HG03045 (cell line): ENCODE results near the gene FHIT.
"Not testable (repeated sequence)": the region's sequence is repeated elsewhere in the genome, so short reads cannot be mapped to it uniquely, and the experiment has no call there.

ENCODE experiments used
- ATAC-seq: cut with Tn5 transposase; IDR thresholded peaks from one replicate; pipeline ENCODE4 v1.9.1; 2021; ENCODE audit warnings: mild to moderate bottlenecking, moderate library complexity; ENCODE audit not compliant: unreplicated experiment

Gene FHIT

DNA sequence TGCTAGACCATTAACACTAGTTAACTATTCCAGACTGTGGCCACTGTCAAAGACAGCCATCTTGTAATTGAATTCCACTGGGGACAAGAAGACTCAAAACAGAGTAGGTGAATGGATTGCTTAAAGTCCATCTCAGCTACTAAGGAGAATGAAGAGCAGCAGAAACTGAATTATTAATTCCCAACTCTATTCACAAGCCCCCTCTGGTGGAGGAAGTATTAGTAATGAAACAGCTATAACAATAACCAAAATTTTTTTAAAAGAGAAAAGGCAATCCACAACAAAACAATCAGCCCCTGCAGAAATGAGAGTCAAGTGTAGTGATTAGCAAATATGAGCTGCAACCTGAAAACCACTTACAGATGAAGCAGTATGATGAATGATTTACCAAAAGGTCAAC lies 302.8 kb downstream of the FHIT start:
- ATAC-seq, result no peak

DNA sequence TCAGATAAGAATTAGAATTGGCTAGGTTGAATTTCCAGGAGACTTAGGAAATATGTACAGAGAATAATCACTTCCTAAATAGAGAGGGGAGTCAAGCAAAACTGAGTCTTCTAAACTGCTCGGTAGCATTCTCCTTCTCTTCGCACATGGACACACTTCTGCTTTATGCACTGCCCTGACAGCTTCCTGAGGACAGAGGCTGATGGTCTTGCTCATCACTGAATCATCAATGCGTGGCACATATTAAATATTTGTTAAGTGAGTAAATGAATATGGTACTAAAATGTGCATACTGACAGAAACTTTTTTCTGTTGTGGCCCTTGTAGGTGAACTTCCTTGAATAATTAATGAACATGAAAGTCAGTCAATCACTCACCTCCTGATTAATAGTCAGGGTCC lies 315.5 kb downstream of the FHIT start:
- no peak for ATAC-seq

DNA sequence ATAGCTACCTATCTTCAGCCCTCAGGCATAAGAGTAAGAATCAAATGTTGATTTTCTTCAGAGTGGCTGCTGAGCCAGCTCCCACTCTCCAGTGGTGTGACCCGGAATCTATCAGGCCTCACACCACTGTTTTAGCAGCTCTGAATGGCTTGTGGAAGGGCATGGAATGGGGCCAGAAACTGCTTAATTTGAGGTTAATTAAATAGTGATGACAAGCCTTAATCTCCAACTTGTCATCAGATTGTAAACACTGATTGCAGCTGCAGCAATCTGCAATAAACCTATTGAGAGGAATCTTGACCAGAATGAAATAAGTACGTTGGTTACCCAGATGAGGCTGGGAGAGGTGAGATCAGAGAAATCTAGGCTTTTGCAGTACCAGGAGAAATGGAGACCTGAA lies 317.4 kb downstream of the FHIT start:
- no peak for ATAC-seq

DNA sequence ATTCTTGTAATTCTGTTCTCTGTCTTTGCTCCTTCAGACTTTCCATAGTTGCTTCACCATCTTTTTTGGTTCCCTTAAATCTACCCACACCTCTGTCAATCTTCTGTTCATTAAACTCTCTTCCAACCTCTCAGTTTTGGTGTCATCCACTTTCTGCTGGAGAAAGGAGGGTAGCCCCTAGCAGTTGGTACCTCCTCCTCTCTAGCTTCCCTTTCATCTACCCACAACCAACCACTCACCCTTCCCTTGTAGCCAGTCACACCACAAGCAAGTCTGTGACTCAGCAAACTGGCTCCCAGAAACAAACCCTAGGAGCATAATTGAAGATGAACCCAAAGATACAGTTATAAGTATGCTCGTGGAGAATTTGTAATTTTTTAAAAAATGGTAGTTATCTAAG lies 318.6 kb downstream of the FHIT start:
- no peak for ATAC-seq

DNA sequence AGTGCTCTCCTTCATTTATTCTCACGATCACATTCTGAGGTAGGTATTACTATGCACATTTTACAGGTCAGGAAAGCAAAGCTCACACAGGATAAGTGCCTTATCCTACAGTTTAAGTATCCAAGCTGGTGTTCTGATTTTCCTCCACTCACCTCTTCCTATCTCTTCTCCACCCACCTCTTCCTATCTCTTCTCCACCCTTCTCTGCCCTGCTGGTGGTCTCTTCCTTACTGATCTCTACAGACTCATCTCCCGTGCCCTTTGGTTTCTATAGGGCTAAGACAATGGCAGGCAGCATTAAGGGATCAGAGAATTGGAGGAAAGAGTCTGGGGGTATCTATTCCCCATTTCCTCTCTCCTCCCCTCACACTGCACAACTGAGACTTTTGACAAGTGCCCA lies 319.1 kb downstream of the FHIT start:
- no peak for ATAC-seq

DNA sequence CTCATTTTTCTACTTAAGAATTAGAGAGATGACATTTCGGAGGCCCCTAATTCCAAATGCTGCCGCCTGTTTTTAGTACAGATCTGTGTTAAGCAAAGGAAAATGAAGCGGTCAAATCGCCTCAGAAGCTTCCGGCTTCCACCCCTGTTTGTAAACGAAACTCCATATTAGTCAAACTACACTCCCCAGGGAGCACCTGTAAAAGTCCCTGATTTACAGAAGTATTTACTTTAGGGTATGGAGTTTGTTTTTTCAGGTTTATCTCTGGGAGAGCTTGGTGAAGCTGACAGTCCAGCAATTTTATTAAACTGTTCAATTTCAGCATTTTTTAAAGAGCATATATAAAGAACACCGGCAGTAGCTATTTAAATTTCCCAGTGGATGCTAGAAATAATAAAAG lies 319.8 kb downstream of the FHIT start:
- ATAC-seq, result no peak

DNA sequence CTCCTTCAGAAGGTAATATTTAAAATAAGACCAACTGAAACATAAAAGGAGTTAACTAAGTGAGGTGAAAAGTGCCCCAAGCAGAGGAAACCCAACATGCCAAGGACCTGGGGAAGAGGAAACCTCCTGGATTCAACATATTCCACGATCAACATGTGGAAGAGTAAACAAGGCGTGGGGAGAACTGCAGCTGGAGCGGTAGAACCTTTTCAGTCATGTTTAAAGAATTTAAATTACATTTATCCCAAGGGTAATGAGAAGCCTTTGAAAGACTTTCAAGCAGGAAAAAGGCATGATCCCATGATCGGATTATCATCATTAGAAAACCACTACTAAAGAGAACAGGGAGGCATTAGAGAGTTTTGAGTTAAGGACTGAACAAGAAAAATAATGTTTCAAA lies 330.7 kb downstream of the FHIT start:
- ATAC-seq, result no peak

DNA sequence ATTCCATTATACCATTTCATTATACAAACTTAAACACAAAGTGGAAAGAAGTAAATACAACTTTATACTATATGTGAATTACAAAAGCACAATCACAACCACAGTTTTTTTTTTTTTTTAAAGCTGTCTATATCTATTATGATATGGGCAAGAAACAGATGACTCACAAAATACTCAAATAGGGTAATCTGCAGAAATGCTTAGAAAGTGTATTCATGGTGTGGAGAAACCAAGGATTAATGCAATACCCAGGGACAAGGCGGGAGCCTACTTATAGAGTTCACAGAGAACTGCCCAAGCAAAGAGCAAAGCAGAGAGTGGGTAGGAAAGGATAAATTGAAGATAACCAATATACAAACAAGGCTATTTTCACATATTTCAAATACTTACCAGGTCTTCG lies 332.0 kb downstream of the FHIT start:
- ATAC-seq, result no peak

DNA sequence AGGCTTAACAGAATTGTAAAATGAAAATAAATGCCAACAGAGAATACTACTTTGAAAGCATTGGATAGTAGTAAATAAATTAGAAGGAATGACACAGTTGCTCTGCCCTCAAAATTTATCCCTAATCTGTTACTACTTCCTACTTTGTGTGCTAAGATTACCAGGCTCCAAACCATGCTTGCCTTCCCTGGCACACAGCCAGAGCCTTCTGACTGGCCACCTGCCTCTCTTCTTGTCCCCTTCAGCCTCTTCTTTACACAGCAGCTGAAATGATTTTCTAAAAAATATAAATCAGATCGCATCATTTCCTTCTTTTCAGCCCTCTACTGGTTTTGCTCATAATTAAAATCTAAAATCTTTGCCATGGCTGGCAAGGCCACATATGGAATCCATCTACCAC lies 334.1 kb downstream of the FHIT start:
- ATAC-seq, result no peak

DNA sequence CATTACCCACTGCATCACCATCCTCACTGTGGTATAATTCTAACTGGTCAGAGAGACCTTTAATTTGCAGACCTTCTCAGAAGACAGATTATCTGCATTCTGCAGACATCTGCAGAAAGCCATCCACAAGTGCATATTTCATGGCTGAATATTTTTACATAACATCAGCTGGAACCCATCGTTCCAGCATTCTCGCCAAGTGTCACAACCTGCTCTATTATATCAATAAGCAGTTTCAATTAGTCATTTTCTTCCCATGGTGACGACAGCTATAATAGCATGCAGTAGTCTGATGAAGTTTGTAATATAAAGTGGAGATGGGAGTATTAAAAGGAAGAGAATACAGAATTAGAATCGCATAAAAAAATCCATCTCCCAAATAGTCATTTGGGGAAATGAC lies 334.7 kb downstream of the FHIT start:
- no peak for ATAC-seq

DNA sequence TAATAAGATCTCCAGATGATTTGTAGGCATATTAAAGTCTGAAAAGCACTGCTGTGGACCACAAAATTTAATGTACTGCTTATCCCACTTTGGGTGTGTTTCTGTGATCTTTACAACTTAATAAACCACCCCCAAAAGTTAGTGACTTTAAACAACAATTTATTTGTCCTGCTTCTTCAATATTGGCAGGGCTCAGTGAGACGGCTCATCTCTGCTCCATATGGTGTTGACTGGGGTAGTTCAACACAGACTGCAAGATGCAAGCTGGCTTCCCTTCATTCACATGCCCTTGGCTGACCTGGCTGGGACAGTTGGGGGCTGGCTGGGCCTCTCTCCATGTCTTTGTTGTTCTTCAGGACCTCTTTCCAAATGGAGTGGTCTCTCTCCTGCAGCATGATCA lies 337.8 kb downstream of the FHIT start:
- ATAC-seq, result no peak

DNA sequence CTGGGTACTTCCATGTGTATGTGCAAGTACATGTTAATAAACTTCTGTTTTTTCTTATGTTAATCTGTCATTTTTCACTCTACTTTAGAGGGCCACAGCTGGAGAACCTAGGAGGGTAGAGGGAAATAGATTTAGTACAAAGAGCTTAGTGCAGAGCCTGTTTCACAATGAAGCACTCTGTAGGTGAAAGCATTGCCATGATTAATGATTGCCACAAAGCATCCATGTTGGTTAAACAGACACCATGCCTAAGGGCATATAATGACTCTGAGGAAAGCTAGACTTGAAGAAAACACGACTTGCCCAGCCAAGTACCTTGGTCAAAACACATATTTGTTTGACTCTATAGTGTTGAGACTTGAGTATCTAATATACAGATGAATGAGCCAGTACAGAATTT lies 338.4 kb downstream of the FHIT start:
- ATAC-seq, result no peak

DNA sequence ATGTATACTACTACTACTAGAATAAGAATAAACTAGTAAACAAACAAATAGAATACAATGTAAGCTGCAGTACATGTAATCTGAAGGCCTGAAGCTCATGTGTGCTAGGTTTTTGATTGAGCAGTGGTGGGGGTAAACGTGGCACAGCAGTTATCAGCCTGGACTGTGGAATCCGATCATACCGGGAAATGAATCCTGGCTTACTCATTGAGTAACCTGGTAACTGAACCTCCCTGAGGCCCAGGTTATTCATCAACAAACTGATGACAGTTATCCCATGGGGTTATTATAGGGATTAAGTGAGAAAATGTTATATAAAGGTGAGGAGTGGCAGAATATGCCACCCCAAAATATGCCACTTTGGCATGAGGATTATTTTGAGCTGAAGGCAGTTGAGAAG lies 339.1 kb downstream of the FHIT start:
- no peak for ATAC-seq

DNA sequence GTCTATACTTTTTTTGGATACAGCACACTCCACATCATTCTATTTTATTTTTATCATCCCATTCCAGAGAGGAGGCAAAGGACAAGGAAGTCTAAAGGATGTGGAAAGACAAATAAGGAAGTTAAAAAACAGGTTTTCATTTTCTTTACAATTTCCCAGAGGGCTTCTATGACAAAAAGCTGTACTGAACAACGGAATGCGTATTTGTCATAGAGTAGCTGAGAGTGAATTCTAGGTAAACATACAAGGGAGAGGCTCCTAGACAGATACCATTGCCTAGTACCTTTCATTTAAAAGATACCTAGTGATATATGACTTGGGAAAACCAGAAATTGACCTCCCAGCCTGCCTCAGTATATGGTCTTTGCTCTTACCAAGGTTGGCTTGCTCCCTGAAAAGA lies 341.7 kb downstream of the FHIT start:
- ATAC-seq, result no peak

DNA sequence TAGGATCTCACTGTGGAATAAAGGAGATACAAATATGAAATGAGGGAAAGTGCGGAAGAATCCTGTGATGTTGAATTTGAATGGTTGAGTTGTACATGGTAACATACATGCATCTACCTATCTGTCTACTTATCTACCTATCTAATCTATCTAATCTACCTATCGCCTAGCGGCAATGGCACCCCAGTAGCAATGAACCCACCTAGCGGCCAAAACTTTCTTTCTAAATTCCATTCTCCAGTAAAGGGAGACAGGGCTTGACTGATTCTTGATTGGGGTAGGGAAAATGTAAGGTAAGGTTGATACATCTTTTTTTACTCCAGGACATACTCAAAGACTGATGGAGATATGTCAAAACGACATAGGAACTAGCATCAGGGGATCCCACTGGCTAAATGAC lies 345.0 kb downstream of the FHIT start:
- ATAC-seq, result no peak

DNA sequence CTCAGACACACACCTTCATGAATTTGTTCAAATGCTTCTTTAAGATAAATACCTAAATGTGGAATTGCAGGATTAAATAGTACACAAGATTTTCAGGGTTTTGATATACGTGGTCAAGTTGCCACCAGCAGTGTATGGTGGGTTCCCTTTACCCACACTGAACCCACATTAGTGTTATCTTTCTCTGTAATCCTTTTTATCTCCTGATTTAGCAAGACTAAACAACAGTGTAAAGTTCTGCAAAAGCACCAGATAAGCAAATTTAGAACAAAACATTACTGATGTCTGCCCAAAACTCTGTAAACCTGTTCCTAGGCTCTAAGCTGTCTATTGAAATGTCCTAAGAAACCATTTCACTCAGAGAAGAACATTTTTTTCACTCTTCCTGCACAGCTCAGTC lies 352.9 kb downstream of the FHIT start:
- no peak for ATAC-seq

DNA sequence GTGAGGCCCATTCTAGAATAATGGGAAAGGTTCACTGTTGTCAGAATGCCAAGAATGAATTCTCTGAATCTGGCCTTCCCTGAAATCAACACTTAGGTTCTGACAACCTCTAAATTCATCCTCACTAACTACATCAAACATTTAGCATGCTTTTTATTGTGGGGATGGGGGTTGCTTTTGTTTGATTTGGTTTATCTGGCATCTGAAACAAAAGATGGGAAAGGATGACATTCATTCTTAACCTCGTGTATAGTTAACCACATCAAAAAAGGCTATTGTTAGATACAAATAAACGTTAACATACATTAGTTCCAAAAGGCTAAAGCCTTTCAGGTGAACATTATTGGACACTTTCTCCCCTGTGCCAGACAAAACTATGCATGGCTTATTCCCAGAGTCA lies 357.3 kb downstream of the FHIT start:
- ATAC-seq, result no peak

DNA sequence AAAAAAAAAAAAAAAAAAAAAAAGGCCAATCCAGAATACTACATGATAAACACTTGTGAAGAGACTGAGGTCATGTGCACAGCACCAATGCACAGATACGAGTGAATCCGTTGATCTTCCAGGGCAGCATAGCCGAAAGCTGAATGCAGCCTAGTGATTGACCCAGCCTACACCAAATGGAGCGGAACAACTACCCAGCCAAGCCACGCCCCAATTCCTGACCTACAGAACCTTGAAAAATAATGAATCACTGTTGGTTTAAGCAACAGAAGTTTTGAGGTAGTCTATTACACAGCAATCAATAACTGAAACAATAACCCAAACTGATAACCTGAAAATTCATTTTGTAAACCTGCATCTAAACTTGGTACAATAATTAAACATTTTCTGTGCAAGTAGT lies 361.0 kb downstream of the FHIT start:
- ATAC-seq, result no peak

DNA sequence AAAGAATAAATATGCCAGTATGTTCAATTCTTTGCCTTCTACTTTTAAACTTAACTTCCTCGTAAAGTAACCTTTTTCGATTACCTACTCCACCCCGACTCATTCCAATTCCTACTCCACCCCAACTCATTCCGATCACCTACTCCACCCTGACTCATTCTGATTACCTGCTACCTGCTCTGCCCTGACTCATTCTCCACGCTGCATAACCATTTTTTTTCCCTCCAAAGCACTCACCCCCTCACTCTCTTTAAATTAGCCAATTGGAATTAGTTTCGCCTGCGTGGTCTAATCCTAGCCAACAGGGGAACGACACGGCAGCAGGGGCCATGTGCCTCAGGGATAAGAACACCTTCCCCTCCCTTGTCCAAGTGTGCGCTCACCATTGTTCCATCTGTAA lies 362.3 kb downstream of the FHIT start:
- not testable (repeated sequence) for ATAC-seq

DNA sequence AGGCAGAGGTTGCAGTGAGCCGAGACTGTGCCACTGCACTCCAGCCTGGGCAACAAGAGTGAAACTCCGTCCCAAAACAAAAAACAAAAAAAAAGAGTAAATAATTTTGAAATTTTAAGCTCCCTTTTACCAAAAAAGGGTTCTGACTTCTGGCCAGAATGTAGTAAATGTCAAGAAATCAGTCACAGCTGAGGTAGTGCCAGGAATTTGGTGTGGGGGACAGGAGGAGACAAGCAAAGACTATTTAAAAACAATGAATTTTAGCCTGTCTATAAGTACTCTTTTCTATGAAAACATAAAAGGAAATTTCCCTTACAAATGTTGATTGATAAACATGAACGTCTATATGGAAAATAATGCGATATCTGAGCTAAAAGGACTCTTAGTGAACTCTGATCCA lies 363.7 kb downstream of the FHIT start:
- no peak for ATAC-seq

DNA sequence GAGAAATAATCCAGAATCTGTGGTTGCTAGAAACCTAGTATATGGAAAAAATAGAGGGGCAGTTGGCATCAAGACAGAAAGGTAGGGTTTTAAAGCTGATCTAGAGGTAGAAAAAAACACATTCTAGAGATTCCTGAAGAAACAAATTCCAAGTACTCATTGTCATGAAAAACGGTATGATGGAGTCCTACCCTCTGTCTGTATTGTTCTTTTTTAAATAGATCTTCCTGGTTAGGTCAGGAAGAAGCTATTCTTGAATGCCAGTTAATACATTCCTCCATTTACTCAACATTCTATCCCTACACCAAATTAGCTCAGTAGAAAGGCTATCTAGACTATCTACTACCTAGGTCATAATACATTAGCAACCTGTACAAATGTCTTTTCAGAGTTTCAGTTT lies 364.7 kb downstream of the FHIT start:
- ATAC-seq, result no peak

DNA sequence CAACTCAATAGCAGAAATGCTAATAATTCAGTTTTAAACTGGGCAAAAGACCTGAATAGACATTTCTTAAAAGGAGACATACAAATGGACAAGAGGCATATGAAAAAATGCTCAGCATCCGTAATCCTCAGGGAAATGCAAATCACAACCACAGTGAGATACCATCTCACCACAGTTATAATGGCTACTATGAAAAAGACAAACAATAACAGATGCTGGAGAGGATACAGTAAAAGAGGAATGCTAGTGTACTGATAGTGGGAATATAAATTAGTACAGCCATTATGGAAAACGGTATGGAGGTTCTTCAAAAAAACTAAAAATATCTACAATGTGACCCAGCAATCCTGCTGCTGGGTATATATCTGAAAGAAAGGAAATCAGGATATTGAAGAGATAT lies 367.2 kb downstream of the FHIT start:
- ATAC-seq, result no peak

DNA sequence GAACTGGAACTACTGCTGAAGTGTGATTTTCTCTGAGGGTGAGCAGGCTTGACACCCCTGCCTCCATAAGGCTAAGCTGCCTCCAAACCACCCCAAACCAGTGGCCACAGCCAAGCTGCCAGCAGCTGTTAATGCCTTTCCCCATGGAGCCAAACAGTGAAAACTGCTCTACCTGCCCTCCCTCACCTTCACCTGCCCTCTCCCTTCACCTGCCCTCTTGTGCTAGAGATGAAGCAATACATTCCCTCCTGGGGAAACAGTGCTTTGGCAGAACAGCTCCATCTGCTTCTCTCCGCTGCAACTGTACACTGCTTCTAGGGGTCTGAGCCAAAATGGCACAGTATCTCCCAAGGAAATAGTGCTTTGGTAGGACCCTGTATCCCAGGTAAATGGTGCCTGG lies 374.1 kb downstream of the FHIT start:
- no peak for ATAC-seq

DNA sequence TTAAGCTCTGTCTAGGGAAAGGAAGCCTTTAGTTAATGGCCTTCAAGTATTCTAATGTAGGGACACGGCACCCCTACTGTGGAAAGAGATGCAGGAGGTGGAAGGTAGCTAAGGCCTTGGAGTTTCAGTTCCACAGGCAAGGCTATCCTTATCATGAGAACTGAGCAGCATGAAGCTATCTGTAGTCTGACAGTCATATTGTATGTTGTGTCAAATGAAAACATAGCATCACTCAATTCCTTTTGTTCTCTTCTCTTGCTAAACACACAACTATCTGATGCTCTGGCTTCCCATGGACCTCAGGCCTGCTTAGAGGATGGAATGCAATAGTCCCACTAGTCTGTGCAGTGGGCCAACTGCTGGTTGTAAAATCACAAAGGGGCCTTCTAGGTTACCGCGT lies 380.9 kb downstream of the FHIT start:
- ATAC-seq, result no peak
